ENCODE measurements around the gene TMEM81.

TMEM81 gene

GRCh38 chr1:205059660-205060059 is 24.6 kb downstream of the TMEM81 start:
- no peak for DNase-seq (ENCODE audit: low read depth in 2 of 2)

DNA sequence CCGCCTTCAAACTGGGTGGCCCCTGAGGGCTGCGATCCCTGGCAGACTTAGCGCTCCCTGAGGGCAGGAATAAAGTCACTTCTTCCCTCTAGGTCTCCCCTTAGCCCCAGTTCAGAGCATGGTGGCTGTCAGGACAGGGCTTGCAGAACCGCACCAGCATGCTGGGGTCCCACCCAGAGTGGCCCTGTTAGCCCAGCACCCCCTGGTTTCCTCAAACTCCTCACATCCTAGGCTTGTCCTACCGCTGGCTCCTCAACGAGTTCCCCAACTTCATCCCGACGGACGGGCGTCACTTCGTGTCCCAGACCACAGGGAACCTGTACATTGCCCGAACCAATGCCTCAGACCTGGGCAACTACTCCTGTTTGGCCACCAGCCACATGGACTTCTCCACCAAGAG is 25.4 kb downstream of the TMEM81 start:
- no peak for DNase-seq (ENCODE audit: low read depth in 2 of 2)

DNA sequence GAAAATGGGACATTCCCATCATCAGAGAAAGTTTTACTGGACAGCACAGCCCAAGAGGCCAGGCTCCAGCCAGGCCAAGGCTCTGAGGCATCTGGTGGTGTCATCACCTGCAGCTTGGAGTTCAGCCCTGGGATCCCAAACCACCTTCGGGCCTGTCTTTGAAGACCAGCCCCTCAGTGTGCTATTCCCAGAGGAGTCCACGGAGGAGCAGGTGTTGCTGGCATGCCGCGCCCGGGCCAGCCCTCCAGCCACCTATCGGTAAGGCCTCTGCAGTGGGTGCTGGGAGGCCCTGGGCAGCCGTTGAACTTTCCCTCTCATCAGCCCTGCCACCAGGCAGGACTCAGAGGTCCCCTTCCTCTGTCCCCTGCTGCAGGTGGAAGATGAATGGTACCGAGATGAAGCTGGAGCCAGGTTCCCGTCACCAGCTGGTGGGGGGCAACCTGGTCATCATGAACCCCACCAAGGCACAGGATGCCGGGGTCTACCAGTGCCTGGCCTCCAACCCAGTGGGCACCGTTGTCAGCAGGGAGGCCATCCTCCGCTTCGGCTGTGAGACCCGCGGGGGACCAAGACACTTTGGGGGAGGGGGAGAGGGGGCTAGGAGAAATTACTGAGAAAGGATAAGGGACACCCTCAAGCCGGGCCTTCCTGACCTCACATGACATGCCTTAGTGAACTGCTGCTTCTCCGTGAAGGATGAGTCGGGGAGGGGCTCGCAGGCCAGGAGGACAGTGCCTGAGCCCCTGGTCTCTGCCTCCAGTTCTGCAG is 26.3 kb downstream of the TMEM81 start:
- no peak for DNase-seq (ENCODE audit: low read depth in 2 of 2)

DNA sequence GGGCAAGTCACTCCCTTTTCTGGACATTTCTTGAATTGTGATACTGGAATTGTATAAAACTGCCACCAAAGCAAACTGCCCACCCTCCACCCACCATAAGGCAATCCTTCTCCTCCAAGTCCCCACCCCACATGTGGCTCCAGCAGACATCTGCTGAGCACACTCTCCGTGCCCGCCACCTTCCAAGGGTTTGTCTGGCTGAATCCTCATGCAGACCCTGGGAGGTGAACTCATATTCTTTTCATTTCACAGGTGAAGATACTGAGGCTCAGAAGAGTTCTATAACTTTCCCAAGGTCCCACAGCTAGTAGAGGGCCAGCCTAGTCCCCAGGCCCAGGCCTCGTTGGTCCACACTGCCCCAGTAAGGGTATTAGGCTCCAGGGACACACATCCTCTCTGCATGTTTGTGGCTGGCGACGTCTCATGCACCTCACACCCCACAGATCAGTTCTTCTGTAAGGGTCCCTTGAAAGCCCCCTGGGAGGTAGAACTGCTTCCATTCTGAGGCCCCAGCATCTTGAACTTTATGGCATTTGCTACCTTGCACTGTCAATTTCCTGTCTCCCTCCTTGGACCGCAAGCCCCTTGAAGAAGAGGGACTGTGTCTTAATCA is 27.2 kb downstream of the TMEM81 start:
- DNase-seq (ENCODE audit: low read depth in 2 of 2), result no peak

DNA sequence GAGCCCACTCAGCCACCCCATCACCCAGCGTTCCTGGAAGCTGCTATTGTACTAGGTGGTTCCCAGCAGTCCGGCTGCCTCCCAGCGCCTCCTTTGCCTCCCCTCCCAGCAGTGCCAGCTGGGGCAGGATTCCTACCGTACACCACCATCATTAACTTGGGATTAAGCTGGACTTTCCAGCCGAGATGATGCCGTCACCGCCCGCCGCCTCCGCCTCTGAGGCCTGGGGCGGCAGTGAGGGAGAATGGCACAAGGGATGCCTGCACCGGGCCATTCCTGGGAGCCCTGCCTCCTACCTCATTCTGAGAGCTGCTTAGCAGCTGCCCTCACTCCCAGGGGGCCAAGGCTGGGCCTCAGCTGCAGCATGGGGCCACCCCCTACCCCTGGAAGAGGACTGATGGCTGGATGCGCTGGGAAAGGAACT is 28.1 kb downstream of the TMEM81 start:
- DNase-seq (ENCODE audit: low read depth in 2 of 2), result no peak

GRCh38 chr1:205054013-205054412 is 30.2 kb downstream of the TMEM81 start:
- no peak for DNase-seq (ENCODE audit: low read depth in 2 of 2)

- DNase-seq (ENCODE audit: low read depth in 2 of 2), result no peak
These were observed 31.0 kb downstream of the TMEM81 start for GRCh38 chr1:205053296-205053695.

GRCh38 chr1:205052690-205053089 is 31.6 kb downstream of the TMEM81 start:
- DNase-seq (ENCODE audit: low read depth in 2 of 2), result no peak

DNA sequence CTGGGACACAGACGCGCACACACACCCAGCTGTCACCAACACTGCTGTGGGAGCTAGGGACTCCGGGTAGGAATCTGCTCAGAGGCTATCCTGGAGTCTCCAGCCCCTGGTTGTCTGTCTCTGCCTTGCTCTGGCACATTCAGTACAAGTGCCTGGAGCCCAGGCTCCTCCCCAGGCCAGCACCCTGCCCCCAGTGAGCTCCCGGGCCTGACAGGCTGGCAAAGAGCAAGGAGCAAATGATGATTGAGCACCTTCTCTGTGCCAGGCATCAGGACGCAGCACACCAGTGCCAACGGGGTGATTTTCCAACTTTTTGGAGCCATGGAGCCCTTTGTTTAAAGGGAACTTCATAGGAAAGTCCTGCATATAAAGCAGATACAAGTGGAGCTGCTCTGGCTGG is 34.8 kb downstream of the TMEM81 start:
- no peak for DNase-seq (ENCODE audit: low read depth in 2 of 2)

GRCh38 chr1:205048382-205048781 is 35.9 kb downstream of the TMEM81 start:
- no peak for DNase-seq (ENCODE audit: low read depth in 2 of 2)

DNA sequence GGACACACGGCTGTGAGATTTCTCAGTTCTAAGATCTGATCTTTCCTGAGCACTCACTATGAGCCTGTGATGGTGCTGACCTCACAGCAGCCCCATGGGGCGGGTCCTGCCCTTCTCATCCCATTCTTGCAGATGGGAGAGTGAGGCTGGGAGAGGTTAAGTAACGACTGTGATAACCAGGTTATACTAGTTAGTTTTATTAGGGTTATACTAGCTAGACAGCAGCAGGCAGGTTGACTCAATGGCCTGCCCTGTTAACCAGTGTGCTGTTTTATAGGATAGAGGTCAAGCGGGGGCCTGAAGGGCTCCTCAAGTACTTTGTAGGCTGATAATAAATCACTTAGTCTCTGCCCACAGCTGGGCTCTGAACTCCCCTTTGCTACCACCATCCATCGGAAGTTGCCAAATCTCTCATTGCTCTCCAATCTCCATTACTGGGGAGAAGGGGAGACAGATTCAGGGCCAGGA is 36.5 kb downstream of the TMEM81 start:
- DNase-seq (ENCODE audit: low read depth in 2 of 2), result no peak

GRCh38 chr1:205046870-205047269 is 37.4 kb downstream of the TMEM81 start:
- no peak for DNase-seq (ENCODE audit: low read depth in 2 of 2)

DNA sequence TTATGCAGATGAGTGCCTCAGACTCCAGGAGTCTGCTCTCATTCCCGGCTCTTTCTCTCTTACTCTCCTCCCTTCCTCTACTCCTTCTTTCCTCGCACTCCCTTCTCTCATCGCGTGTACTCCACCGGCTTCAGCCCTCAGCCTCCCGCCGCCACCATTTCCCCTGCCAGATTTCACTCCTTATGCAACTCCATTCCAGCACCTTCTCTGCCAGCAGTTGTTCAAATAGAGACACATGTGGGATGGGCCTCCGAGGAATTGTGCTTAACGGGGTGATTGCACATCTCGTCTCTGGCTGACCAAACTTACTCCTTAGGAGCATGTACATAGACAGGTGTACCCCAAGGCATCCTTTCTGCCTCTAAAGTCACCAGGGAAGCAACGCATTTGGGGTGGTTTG is 39.1 kb downstream of the TMEM81 start:
- DNase-seq (ENCODE audit: low read depth in 2 of 2), result no peak

- DNase-seq (ENCODE audit: low read depth in 2 of 2), result no peak
These were observed 39.5 kb downstream of the TMEM81 start for GRCh38 chr1:205044741-205045140.

DNA sequence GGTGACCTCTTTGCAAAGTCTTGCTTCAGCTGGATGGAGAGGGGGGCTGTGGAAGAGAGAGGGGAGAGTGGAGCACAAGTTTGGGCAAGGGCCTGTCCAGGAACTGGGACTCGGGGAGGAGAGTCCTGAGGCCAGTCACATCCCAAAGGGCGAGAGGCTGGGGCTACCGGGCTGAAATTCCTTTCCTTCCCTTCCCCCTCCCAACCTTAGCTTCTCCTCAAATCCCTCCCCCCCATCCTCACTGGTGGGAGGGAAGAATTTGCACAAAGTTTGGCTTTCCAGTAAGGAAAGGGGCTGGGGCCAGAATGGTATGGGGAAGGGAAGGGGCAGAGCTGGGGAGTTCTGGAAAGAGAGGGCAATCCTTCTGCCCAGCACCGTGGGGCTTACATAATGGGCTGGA is 40.4 kb downstream of the TMEM81 start:
- DNase-seq (ENCODE audit: low read depth in 2 of 2), result no peak

- no peak for DNase-seq (ENCODE audit: low read depth in 2 of 2)
These were observed 41.1 kb downstream of the TMEM81 start, which contains the start of gene CNTN2 for GRCh38 chr1:205042911-205043806. TSS of gene CNTN2 (plus strand) at chr1:205043212. CDS start at chr1:205053186, 9,974 bp downstream.

DNA sequence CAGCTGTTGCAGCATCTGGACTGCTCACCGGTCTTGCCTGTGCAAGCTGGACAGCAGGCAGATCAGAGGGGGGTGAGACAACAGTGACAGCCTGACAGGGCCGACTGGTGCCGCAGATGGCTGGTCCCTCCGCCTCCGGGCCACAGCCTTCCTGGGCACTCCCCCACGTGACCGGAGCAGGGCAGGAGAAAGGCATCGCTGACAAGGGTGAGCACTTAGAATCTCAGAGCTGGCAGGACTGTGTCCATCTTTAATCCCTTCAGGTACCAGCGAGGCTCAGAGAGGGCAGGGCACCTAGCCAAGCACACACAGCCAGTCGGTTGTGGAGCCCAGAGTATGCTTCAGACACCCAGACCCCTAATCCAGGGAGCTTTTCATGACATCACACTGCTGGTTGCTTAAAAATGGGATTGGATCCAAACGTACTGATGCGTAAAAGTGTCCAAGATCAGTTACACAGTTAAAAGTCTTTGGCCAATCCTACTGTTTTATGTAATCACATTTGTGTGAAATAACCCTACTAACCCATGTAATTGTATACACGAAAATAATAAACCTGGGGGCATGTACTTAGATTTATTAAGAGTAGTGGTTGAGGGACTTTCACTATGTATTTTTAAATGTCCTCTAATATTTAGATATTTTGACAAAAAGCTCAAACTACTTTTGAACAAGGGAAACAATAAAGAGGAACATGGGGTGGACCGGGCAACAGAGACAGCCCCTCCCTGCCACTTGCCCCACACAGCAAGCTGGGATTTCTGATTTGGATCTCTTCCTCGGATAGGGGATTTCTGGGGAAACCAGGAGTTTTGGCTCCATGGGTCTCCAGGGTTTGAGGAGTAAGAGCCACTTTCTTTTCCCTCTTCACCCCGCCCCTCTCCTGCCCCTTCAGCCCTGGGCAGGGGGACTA is 42.0 kb downstream of the TMEM81 start:
- no peak for DNase-seq (ENCODE audit: low read depth in 2 of 2)

GRCh38 chr1:205041001-205041715 is 43.1 kb downstream of the TMEM81 start:
- no peak for DNase-seq (ENCODE audit: low read depth in 2 of 2)

DNA sequence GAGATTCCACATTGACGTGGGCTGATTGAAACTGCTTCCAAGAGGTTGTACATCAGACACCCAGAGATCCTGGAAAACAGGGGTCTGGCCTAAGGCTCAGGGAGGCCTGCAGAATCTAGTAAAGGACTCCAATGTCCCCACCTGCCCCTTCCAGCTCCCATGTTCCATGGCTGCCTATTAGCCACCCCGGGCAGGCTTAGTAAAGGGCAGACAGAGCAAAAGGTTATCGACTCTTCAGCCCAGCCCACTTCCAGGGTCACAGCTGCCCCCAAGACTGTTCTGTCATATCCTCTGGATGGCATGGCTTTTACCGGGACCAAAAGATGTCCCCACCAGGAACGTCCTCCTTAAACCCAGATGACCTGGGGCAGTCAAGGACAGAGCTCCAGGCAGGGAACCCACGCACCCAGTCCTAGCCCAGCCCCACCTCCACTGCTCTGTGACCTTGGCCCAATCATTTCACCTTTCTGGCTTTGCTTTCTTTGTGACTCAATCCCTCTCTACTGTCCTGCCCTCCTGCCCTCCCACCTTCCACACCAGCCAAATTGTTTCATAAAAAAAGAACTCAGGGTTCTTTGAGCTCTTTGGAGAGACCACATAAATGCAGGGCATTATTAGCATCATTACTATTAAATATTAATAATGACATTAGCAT is 46.0 kb downstream of the TMEM81 start:
- no peak for DNase-seq (ENCODE audit: low read depth in 2 of 2)

DNA sequence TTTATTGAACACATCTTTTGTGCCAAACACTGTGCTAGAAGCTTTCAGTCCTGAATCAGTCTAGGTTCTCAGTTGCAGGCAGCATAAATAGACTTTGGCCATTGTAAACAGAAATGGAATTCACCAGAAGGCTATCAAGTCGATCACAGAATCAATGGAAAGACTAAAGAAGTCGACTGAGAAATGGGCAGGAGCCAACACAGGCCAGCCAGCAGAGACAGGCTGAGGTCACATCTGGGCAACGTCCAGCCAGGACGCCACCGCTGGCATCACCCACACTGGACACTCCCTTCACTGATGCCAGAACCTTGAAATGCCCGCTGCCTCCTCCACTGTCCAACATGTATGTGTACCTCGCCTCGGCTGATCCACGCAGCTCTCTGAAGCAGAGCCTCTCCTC is 46.7 kb downstream of the TMEM81 start:
- no peak for DNase-seq (ENCODE audit: low read depth in 2 of 2)
